GM12801 (cell line): ENCODE results near the gene DDIAS.

Experiments
- CTCF ChIP-seq: IDR thresholded peaks from one replicate; pipeline ENCODE4 v1.5.1; 2011; ENCODE audit warnings: control low read depth; ENCODE audit not compliant: insufficient read length; ENCODE audit errors: extremely low read depth

DDIAS gene

GRCh38 chr11:82975882-82976281, 74.3 kb downstream of the DDIAS start:
- no peak for TF ChIP-seq CTCF

- TF ChIP-seq CTCF = no peak
Measured at GRCh38 chr11:82976786-82977185, 75.2 kb downstream of the DDIAS start.

GRCh38 chr11:82978422-82979099, 77.0 kb downstream of the DDIAS start:
- TF ChIP-seq CTCF = no peak

DNA sequence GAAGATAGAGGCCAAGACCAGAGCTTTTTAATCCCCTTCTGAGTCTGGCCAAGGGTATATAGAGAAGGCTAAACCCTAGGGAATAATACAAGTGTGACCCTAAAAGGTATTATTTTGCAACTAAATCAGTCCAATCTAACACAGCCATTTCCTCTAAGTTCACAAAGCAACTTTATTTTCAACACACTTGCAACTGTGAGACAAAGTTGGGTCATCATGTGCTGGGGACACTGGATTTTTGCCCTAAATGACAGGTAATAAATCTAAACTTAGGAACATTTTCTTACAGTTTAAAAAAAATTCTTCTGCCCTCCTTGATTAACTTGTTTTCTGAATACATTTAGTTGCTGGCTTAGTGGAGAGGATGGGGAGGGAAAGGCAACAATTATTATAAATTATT, 78.3 kb downstream of the DDIAS start:
- TF ChIP-seq CTCF = no peak

DNA sequence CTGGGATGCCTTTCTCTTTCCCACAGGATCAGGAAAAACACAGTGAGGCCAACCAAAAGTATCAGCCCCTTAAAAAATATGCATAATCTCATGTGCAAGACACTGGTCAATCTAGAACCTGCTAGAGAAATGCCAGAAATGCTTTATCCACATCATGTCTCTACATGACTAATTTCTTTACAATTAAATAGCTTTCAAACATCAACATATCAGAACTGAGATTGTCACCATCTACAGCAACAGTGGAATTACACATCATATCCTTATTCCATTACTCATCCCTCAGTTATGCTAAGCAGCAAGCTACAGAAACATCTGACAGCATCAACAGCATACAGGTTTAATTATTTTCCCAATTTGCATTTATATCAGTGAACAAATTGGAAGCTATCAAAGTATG, 78.8 kb downstream of the DDIAS start:
- TF ChIP-seq CTCF = no peak

- TF ChIP-seq CTCF = no peak
Measured at GRCh38 chr11:82980947-82981346, 79.4 kb downstream of the DDIAS start.

DNA sequence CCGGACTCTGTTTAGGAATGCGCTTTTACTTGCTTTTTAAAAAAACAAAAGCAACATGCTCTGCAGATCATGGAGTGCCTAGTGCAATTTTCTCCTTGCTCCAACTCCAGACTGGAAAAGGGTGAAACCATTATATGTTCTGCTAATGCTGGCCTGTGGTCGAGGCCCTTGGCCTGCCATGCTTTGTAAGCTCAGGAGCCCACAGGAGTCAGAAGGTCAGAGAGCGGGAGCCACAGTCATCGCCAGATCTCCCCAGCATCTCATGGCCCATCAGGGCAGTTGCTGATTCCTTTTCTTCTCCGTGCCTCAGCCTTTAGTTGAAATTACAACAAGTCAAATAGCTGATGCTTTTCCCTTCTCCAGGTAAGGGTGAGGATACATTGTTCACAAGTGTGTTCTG, 80.3 kb downstream of the DDIAS start:
- no peak for TF ChIP-seq CTCF
